Mesendoderm (in vitro differentiated cells): ENCODE results near the gene ASPDH.

Source experiments
- DNase-seq: peaks from one replicate; pipeline ENCODE4 v3.0.0; 2013
- H2AK5ac ChIP-seq: 2 replicates; pipeline ENCODE4 v1.6.1; 2013; ENCODE audit warnings: low read length, inconsistent platforms
- H2BK120ac ChIP-seq: 2 replicates; pipeline ENCODE4 v1.6.1; 2013; ENCODE audit warnings: low read depth, mild to moderate bottlenecking, low read length, moderate library complexity, mixed read lengths
- H2BK15ac ChIP-seq: replicated peaks from 2 replicates; pipeline ENCODE4 v1.6.1; 2013; ENCODE audit warnings: low read depth, mild to moderate bottlenecking, moderate library complexity
- H2BK5ac ChIP-seq: 2 replicates; pipeline ENCODE4 v1.6.1; 2013; ENCODE audit warnings: low read length, inconsistent platforms
- H3K18ac ChIP-seq: 2 replicates; pipeline ENCODE4 v1.6.1; 2013; ENCODE audit warnings: mild to moderate bottlenecking, low read length, mixed read lengths
- H3K23ac ChIP-seq: one replicate; pipeline ENCODE4 v1.6.1; 2013; ENCODE audit warnings: low read length
- H3K27ac ChIP-seq: 2 replicates; pipeline ENCODE4 v1.5.1; 2013; ENCODE audit warnings: low read depth, mild to moderate bottlenecking, inconsistent platforms, low read length, moderate library complexity
- H3K27me3 ChIP-seq: 2 replicates; pipeline ENCODE4 v1.6.1; 2013; ENCODE audit warnings: low read length, control low read depth, mild to moderate bottlenecking, inconsistent platforms; ENCODE audit not compliant: insufficient read depth, poor library complexity
- H3K36me3 ChIP-seq: 2 replicates; pipeline ENCODE4 v1.6.1; 2013; ENCODE audit warnings: low read length, inconsistent platforms; ENCODE audit not compliant: control insufficient read depth, insufficient read depth
- H3K4ac ChIP-seq: one replicate; pipeline ENCODE4 v1.6.1; 2013; ENCODE audit warnings: low read depth, mild to moderate bottlenecking, low read length, moderate library complexity
- H3K4me1 ChIP-seq: 2 replicates; pipeline ENCODE4 v1.6.1; 2013; ENCODE audit warnings: low read depth, low read length, inconsistent platforms; ENCODE audit not compliant: control insufficient read depth
- H3K4me2 ChIP-seq: 2 replicates; pipeline ENCODE4 v1.6.1; 2013; ENCODE audit warnings: low read length
- H3K4me3 ChIP-seq: 2 replicates; pipeline ENCODE4 v1.5.1; 2013; ENCODE audit warnings: mild to moderate bottlenecking, low read length
- H3K56ac ChIP-seq: one replicate; pipeline ENCODE4 v1.6.1; 2013; ENCODE audit warnings: low read length
- H3K79me1 ChIP-seq: 2 replicates; pipeline ENCODE4 v1.6.1; 2013; ENCODE audit warnings: low read length, inconsistent platforms
- H3K79me2 ChIP-seq: 2 replicates; pipeline ENCODE4 v1.6.1; 2013; ENCODE audit warnings: mild to moderate bottlenecking, low read length; ENCODE audit not compliant: control insufficient read depth, insufficient read depth
- H3K9ac ChIP-seq: 2 replicates; pipeline ENCODE4 v1.6.1; 2013; ENCODE audit warnings: low read length, inconsistent platforms
- H4K5ac ChIP-seq: one replicate; pipeline ENCODE4 v1.6.1; 2013; ENCODE audit warnings: low read length
- H4K8ac ChIP-seq: one replicate; pipeline ENCODE4 v1.6.1; 2013; ENCODE audit warnings: low read depth, mild to moderate bottlenecking, control low read depth, low read length, moderate library complexity
- WGBS: extraction: QIAGEN DNeasy Blood & Tissue Kit; methylation state at CpG from one replicate; pipeline ENCODE4 v1.1.7; 2013; ENCODE audit warnings: low lambda C conversion rate, missing lambda C conversion rate; ENCODE audit not compliant: insufficient coverage; ENCODE audit errors: extremely low coverage; 5-methylcytosine and 5-hydroxymethylcytosine counted together

The ASPDH gene

GRCh38 chr19:50497022-50497405, 16.7 kb downstream of the ASPDH start:
- no peak overlapping the region for H4K8ac ChIP-seq
- H3K9ac ChIP-seq = no peak overlapping the region
- no peak overlapping the region for H2BK5ac ChIP-seq
- no peak overlapping the region for H3K4me2 ChIP-seq
- no peaks in the 10 kb centered on the region for H3K4me1 ChIP-seq
- H2AK5ac ChIP-seq = no peak overlapping the region
- H4K5ac ChIP-seq = no peak overlapping the region
- H3K27me3 ChIP-seq = peaks cover 5% of the 10 kb centered on the region
- no peaks in the 10 kb centered on the region for H3K79me1 ChIP-seq
- no peak overlapping the region for H2BK15ac ChIP-seq
- peak overlapping the region; percentile 42 for H3K56ac ChIP-seq
- H3K36me3 ChIP-seq = no peaks in the 10 kb centered on the region
- WGBS = no CpG with 5 or more reads among the region's 8 CpGs
- H2BK120ac ChIP-seq = no peak overlapping the region
- DNase-seq = no peak
- H3K27ac ChIP-seq = no peak overlapping the region
- no peak overlapping the region for H3K23ac ChIP-seq
- H3K4ac ChIP-seq = no peak overlapping the region
- no peak overlapping the region for H3K4me3 ChIP-seq
- H3K79me2 ChIP-seq = no peaks in the 10 kb centered on the region
- no peak overlapping the region for H3K18ac ChIP-seq

GRCh38 chr19:50496189-50497021, 17.3 kb downstream of the ASPDH start:
- Histone ChIP-seq H3K4me3 (no peak overlapping the region), H4K5ac (no peak overlapping the region), H3K27ac (no peak overlapping the region), H3K4me1 (no peaks in the 10 kb centered on the region), H3K56ac (peak overlapping the region; percentile 42), H3K4ac (no peak overlapping the region), H3K18ac (no peak overlapping the region), H3K4me2 (no peak overlapping the region), H3K9ac (no peak overlapping the region), H3K23ac (no peak overlapping the region), H2AK5ac (no peak overlapping the region), H3K27me3 (peaks cover 10% of the 10 kb centered on the region), H3K79me1 (no peaks in the 10 kb centered on the region), H3K79me2 (no peaks in the 10 kb centered on the region), H3K36me3 (no peaks in the 10 kb centered on the region), H4K8ac (no peak overlapping the region), H2BK15ac (no peak overlapping the region), H2BK5ac (no peak overlapping the region), H2BK120ac (no peak overlapping the region)
- peak; percentile 77 for DNase-seq
- WGBS = no CpG with 5 or more reads among the region's 30 CpGs

GRCh38 chr19:50495020-50495531, 18.6 kb downstream of the ASPDH start:
- no CpG with 5 or more reads among the region's 5 CpGs for WGBS
- Histone ChIP-seq H2BK15ac (no peak overlapping the region), H3K18ac (no peak overlapping the region), H3K79me2 (no peaks in the 10 kb centered on the region), H2BK5ac (no peak overlapping the region), H3K23ac (no peak overlapping the region), H3K4me3 (no peak overlapping the region), H3K9ac (no peak overlapping the region), H2AK5ac (no peak overlapping the region), H4K5ac (no peak overlapping the region), H3K4me1 (no peaks in the 10 kb centered on the region), H3K79me1 (no peaks in the 10 kb centered on the region), H3K27ac (no peak overlapping the region), H3K36me3 (no peaks in the 10 kb centered on the region), H3K27me3 (peaks cover 20% of the 10 kb centered on the region), H2BK120ac (no peak overlapping the region), H4K8ac (no peak overlapping the region), H3K4ac (no peak overlapping the region), H3K4me2 (no peak overlapping the region), H3K56ac (no peak overlapping the region)
- DNase-seq = no peak

GRCh38 chr19:50494186-50495019, 19.3 kb downstream of the ASPDH start:
- H3K9ac ChIP-seq = no peak overlapping the region
- no CpG with 5 or more reads among the region's 7 CpGs for WGBS

GRCh38 chr19:50493171-50493570, 20.5 kb downstream of the ASPDH start:
- Histone ChIP-seq H4K8ac (no peak overlapping the region), H2AK5ac (no peak overlapping the region), H2BK120ac (no peak overlapping the region), H2BK15ac (no peak overlapping the region), H3K79me1 (no peaks in the 10 kb centered on the region), H3K27me3 (peaks cover 34% of the 10 kb centered on the region), H3K56ac (no peak overlapping the region), H3K4me1 (no peaks in the 10 kb centered on the region), H2BK5ac (no peak overlapping the region), H3K36me3 (no peaks in the 10 kb centered on the region), H3K23ac (no peak overlapping the region), H3K4ac (no peak overlapping the region), H3K4me2 (no peak overlapping the region), H4K5ac (no peak overlapping the region), H3K79me2 (no peaks in the 10 kb centered on the region), H3K27ac (no peak overlapping the region), H3K9ac (no peak overlapping the region), H3K18ac (no peak overlapping the region), H3K4me3 (no peak overlapping the region)
- DNase-seq = no peak
- WGBS = no CpG with 5 or more reads among the region's 8 CpGs

More at GRCh38 chr19:50494186-50495019, 19.3 kb downstream of the ASPDH start:
- H3K18ac ChIP-seq = no peak overlapping the region
- no peaks in the 10 kb centered on the region for H3K79me1 ChIP-seq
- H4K8ac ChIP-seq = no peak overlapping the region
- no peak overlapping the region for H2BK120ac ChIP-seq
- no peak for DNase-seq
- no peak overlapping the region for H3K4me3 ChIP-seq
- no peak overlapping the region for H2BK5ac ChIP-seq
- H2BK15ac ChIP-seq = no peak overlapping the region
- H3K27ac ChIP-seq = no peak overlapping the region
- H3K27me3 ChIP-seq = peaks cover 24% of the 10 kb centered on the region
- no peak overlapping the region for H2AK5ac ChIP-seq
- H3K79me2 ChIP-seq = no peaks in the 10 kb centered on the region
- H3K56ac ChIP-seq = no peak overlapping the region
- no peak overlapping the region for H3K4ac ChIP-seq
- no peaks in the 10 kb centered on the region for H3K4me1 ChIP-seq
- no peak overlapping the region for H3K4me2 ChIP-seq
- H4K5ac ChIP-seq = no peak overlapping the region
- H3K36me3 ChIP-seq = no peaks in the 10 kb centered on the region
- H3K23ac ChIP-seq = no peak overlapping the region
